Thyroid gland (tissue), 4 donors: ENCODE measurements around the gene PLEKHH3.

Experiments used
- POLR2A ChIP-seq, 2 donors: fragments of 450-650 bp; IDR thresholded peaks; one replicate each; pipeline ENCODE4 v1.6.1; 2017; ENCODE audit warnings: antibody characterized with exemption in 2 of 2, mild to moderate bottlenecking in 2 of 2, moderate library complexity in 1 of 2
- TF ChIP-seq, protein P1 (sequence below), 6 experiments: fragments of 200-600 bp in 3 of 6; fragments of 450-650 bp in 3 of 6; sonication (generic) in 3 of 6; IDR thresholded peaks; one replicate each; pipeline ENCODE4 v1.5.1; 2016 to 2019; ENCODE audit warnings: antibody characterized with exemption in 6 of 6, mild to moderate bottlenecking in 2 of 6, inconsistent platforms in 1 of 6, moderate library complexity in 1 of 6

DNA sequence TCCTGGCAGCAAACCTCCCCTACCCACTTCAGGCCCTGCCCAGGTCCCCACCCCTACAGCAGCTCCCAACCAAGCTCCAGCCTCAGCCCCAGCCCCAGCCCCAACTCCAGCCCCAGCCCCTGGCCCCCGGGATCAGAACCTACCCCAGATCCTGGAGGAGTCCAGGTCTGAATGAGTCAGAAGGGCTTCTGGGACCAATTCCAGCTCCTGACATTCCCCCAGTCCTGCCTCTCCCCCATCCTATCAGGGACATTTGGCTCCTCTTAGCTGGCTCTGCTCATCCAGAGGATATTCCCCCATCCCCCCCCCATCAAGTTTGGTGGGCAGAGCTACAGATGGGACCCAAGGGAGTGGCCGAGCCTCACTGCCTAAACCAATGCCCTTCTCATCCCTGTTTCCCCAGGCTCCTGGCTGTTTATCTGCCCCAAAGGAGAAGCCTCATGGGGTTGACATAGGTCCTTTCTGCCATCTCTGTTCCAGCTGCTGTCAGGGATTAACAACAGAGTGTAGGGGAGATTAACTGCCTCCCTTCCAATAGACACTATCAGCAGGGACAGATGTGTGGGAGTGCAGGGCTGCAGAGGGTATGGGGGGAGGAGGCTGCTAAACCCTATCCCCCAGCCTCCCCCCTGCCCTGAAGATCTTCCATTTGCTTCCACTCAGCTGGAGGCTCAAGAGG, 22.1 kb upstream of the PLEKHH3 start:
- TF ChIP-seq, protein P1, sequence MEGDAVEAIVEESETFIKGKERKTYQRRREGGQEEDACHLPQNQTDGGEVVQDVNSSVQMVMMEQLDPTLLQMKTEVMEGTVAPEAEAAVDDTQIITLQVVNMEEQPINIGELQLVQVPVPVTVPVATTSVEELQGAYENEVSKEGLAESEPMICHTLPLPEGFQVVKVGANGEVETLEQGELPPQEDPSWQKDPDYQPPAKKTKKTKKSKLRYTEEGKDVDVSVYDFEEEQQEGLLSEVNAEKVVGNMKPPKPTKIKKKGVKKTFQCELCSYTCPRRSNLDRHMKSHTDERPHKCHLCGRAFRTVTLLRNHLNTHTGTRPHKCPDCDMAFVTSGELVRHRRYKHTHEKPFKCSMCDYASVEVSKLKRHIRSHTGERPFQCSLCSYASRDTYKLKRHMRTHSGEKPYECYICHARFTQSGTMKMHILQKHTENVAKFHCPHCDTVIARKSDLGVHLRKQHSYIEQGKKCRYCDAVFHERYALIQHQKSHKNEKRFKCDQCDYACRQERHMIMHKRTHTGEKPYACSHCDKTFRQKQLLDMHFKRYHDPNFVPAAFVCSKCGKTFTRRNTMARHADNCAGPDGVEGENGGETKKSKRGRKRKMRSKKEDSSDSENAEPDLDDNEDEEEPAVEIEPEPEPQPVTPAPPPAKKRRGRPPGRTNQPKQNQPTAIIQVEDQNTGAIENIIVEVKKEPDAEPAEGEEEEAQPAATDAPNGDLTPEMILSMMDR (IDR thresholded peaks at IDR 0.05) = no peak
- no peak for TF ChIP-seq POLR2A (IDR thresholded peaks at IDR 0.05)
